Stimulated activated CD8-positive, alpha-beta memory T cell treated with anti-CD3 and anti-CD28 coated beads, Interleukin-7, amount 100 ng/mL, for 1 hour (primary cell): ENCODE data around the gene SENP6.
"Not testable (repeated sequence)": the region's sequence is repeated elsewhere in the genome, so short reads cannot be mapped to it uniquely, and the experiment has no call there.

Experiments
- DNase-seq, 2 donors: peaks; one replicate each; pipeline ENCODE4 v3.0.0-alpha.2; 2020; ENCODE audit warnings: low read depth in 2 of 2

SENP6 gene

DNA sequence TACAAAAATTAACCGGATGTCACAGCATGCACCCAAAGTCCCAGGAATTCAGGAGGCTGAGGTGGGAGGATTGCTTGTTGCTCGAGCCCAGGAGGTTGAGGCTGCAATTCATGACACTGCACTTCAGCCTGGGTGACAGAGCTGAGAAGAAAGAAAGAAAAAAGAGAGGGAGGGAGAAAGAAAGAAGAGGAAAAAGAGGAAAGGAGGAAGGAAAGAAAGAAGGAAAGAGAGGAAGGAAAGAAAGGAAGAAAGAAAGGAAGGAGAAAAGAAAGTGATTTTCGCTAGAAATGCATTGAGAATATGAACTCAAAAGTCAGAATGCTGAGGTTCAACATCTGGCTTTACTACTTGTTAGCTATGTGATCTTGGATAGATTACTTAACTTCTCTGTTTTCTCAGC, 6.6 kb downstream of the SENP6 start:
- no peak for DNase-seq

DNA sequence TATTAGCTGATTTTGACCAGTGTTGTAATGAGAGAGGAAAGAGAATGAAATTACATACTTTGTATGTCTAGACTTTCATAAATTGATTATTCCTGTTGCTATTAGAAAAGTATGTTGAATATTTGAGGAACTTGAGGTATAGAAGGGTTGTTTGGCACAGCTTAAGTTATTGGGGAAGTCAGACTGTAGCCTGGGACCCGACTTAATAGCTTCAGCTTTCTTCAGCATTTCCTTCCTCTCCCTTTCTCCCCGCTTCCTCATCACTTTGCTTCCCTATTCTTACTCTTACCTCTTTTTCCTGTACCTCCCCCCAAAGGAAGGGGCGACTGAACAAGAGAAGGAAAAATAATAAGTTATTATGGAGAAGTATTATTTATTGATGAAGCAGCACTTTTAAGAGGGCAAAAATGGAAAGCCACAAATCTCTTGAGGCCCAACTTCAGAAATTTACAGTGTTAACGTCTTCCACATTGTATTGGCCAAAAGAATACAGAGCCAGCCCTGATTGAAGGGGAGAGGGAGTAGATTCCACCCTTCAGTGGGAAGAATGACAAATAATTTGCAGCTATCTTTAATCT, 7.4 kb downstream of the SENP6 start:
- no peak for DNase-seq

DNA sequence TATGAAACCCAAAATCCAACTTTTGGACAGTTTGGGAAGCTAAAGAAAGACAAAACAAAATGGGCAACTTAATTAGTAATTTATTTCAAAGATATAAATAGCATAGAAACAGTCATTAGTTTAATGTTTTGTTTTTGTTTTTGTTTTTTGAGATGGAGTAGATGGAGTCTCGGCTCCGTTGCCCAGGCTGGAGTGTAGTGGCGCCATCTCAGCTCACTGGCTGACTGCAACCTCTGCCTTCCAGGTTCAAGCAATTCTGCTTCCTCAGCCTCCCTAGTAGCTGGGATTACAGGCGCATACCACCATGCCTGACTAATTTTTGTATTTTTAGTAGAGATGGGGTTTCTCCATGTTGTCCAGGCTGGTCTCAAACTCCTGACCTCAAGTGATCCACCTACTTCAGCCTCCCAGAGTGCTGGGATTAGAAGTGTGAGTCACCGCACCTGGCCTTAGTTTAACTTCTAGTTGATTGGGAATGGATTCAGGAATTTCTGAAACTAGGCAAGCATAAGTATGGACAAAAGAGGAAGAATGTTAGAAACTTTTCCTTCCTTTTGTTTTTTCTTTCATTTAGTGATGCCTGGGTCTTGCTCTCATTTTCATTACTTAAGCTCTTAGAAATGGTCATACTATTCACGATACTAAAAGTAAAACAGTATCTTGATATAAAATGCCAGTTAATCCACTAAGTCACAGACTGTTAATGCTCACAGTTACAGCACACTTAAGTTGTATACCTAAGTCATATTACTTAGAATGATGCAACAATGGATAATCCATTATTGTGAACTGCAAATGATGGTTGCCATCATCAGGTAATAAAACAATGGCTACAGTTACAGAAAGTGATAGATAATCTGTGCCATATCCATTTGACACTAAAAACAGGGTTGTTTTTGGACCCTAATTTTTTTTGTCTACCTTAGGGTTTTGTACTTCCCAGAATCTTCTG, 8.2 kb downstream of the SENP6 start:
- DNase-seq, result no peak

DNA sequence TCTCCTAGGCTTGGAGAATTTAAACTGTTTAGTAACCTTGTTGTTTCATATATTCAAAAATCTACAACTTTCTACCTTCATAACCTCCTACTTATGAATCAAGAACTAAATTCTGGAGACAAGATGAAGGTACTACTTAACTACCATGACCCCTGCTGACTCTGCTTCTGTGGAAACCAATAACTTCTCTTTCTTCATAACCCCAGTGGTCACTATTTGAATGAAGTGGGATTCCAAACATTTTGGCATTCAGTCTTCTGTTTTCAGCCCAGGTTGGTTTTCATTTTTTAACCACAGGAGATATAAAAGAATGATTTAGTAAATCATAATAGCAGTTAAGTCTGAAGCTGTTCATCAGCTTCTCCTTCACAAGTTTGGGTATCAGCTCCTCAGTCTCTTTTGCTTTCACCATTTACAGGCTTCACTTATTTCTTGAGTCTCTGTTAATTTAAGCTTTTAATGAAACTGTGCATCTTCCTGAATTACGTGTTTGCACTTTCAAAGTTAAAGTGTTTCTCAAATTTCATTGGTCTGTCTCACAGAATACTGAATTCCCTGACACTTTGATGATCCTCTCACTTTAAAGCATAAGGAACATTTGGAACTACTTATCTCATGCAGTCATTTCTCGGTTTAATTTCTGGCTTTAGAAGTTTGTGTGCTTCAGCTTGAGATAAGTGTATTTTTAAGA, 9.5 kb downstream of the SENP6 start:
- no peak for DNase-seq

DNA sequence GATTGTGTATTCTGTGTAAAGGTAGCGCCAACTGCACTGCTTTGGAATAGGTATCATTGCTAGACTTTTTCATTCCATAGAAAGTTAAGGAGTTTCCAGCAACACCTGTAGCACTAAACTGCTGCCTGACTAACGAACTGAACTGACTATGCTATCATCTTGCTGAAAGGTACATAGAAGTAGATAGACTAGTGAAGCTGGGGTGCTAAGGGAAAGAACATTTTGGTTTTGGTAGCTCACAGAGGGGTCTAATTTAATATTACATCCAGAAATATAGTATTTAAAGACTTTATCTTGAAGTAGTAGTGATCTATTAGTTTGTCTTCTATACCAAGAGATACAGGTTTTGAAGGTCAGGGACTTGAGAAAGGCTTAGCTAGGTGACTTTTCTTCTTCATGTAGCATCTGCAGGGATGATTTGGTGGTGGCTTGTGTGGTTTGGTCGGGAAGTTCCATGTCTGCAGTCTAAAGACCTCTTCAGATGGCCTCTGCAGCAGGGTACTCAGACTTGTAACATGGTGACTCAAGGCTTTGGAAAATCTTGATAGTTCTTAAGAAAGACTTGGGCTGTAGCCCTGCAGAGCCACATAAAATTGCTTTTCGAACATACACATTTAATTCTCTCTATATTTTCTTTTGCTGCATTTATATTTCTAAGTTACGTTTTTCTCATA, 10.2 kb downstream of the SENP6 start:
- DNase-seq, result peak in 1 of 2 donors; percentile 9

DNA sequence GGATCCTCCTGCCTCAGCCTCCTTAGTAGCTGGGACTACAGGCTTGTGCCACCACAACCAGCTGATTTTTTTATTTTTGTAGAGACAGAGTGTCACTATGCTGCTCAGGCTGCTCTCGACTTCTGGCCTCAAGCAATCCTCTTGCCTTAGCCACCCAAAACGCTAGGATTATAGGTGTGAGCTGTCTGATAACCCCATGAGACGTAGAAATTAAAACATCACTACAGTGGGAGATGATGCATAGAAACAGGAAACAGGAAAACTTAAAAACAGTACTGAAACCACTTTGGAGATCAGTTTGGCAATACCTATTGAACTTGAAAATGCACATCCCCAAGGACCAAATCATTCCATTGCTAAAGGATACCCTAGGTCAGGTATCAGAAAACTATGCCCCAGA, 10.8 kb downstream of the SENP6 start:
- no peak for DNase-seq

DNA sequence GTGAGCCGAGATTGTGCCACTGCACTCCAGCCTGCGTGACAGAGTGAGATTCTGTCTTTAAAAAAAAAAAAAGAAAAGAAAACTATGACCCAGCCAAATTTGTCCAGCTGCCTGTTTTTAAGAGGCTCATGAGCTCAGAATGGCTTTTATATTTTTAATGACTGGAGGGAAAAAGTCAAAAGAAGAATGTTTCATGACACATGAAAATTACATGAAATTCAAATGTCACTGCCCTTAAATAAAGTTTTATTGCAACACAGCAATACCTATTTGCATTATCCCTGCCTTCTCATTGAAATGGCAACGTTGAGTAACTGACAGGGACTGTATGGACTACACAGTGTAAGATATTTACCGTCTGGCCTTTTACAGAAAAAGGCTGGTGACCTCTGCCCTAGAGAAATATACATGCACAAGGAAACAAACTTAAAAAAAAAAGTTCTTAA, 11.4 kb downstream of the SENP6 start:
- no peak for DNase-seq

DNA sequence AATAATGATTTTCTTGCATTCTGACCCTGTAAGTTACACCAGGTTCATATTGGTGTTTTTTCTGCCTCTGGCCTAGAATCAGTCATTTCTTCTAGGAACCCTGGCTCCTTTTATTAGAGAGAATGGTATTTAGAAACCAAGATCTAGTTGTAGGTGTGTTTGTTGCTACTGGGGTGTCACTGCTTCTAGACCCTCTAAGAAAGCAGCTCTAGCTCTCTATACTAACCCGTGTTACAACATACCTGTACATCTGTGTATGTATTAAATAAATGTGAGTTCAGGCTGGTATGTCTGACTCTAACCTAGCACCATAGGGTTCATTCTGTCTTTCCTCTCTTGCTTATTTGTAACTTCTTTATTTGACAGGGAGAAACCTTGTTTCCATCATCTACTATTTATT, 16.8 kb downstream of the SENP6 start:
- DNase-seq, result no peak

DNA sequence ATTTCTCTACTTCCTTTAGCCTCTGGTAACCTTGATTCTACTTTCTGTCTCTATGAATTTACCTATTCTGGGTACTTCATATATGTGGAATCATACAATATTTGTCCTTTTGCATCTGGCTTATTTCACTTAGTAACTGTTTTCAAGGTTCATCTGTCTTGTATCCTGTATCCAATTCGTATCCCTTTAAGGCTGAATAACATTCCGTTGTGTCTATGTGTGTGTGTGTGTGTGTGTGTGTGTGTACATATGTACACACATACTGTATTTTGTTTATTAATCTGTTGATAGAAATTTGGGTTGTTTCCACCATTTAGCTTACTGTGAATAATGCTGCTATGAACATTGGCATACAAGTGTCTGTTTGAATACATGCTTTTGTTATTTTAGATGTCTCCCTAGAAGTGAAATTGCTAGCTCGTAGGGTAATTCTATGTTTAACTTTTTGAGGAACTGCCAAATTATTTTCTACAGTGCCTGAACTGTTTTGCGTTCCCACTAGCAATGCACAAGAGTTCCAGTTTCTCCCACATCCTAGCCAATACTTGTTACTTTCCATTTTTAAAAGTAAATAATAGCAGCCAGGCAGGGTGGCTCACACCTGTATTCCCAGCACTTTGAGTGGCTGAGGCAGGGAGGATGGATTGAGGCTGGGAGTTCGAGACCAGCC, 17.7 kb downstream of the SENP6 start:
- DNase-seq, result no peak

DNA sequence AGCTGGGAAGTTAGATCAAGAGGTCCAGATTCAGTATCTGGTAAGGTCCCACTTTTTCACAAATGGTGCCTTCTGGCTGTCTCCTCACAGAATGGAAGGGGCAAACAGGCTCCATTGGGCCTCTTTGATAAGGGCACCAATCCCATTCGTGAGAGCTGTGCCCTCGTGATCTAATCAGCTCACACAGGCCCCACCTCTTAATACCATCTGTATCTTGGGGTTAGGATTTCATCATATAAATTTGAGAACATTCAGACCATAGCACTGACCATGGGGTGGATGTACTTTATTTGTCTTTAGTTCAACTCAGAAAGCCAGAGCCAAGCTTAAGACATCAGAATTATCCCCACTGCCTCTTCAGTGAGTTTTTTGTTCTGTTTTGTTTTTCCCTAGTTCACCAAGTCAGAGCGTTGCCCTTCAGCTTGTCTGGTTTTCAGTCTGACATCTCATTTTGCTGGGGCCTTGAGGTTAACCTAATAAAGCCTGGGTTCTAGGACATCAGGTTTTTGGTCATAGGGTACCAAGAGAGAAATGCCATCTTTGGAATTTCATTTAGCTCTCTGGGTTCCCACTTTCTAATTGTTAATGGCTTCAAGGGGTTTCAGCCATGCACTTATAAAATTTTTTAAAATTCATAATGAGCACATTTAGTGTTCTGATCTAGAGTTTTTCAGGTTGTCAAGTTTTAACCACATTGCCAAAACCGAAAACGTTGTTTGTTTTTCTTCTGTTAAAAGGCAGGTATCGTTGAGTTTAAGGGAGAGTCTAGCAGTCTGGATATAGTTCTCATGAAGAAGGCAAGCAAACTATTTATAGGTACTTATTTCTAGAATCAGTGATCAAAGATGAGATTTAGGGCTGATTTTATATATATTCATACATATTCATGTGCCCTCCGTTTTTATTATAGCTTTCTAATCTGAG, 19.0 kb downstream of the SENP6 start:
- no peak for DNase-seq

DNA sequence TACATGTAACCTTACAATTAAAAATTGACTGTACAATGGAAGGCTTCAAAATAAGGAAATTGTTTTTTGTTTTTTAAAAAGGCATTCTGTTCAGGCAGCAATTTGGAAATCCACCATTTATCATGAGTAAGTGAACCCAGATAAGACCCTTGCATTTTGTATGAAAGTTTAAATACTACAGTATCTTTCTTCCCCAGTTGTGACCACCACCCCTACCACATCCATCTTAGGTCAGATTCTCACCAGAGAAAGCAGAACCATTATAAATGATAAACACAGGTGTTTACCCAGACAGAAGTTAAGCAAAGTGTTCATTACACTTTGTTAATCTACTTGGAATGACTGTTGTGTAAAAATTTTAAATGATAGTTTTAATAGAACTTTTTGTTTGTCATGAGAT, 20.2 kb downstream of the SENP6 start:
- DNase-seq, result no peak

DNA sequence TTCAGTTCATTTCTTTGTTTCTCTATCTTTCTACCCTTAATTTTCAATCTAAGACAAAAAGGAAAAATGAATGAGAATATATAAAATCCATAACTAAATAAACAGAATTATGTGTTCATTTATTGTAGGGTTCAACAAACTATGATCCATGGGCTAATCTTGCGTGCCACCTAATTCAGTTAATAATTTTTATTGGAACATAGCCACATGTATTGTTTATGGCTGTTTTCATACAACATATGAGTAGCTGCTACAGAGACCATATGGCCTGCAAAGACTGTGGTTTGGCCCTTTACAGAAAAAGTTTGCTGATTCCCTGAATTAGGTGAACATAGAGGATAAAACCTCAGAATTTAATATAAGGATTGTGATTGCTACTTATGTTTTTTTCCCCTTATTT, 21.8 kb downstream of the SENP6 start:
- DNase-seq, result no peak

DNA sequence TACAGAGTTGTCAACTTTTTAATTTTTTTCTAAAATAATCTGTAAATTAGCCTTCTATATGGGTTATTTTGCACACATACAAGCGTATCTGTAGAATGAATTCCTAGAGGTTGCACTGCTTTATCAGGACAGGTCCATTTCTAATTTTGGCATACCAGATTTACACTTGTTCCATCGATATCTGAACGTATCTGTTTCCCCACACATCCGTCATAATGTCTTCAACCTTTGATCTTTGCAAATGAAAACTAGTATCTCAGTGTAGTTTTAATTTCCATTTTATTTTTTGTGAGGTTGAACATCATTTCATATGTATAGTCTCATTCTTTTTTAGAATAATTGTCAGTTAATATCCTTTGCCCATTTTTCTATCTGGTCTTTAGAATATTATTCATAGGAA, 22.7 kb downstream of the SENP6 start:
- no peak for DNase-seq

DNA sequence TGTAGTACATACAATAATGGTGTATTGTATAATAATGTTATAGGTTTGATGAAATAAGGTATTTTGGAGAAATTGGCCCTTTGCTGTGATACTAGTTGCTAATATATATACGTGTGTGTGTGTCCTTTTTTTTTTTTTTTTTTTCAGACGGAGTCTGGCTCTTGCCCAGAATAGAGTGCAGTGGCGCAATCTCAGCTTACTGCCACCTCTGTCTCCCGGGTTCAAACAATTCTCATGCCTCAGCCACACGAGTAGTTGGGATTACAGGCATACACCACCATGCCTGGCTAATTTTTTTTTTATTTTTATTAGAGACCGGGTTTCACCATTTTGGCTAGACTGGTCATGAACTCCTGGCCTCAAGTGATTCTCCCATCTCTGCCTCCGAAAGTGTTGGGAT, 23.3 kb downstream of the SENP6 start:
- DNase-seq, result no peak

DNA sequence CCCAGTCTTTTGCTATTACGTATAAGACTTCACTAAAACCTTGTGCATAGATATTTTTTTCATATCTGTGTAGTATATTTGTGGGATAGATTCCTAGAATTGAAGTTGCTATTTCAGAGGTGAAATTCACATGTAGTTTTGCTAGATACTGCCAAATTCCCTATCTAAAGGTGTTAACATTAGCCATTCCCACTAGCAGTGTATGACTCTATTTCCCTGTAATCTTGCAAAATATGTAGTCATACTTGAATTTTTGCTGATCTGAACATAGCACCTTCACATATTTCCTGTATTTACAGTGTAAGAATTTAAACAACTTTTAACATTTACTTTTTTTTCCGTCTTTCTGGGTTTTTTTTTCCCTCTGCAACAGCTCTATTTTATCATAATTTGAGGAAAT, 24.9 kb downstream of the SENP6 start:
- no peak for DNase-seq

DNA sequence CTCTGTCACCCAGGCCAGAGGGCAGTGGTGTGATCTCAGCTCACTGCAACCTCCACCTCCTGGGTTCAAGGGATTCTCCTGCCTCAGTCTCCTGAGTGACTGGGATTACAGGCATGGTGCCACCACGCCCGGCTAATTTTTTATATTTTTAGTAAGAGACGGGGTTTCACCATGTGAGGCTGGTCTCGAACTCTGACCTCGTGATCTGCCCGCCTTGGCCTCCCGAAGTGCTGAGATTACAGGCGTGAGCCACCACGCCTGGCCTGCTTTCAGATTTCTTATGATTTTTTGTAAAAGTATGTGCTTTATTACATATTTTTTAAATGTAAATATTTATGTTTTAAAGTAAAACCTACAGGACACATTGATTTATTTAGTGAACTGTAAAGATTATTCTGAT, 26.0 kb downstream of the SENP6 start:
- not testable (repeated sequence) for DNase-seq

DNA sequence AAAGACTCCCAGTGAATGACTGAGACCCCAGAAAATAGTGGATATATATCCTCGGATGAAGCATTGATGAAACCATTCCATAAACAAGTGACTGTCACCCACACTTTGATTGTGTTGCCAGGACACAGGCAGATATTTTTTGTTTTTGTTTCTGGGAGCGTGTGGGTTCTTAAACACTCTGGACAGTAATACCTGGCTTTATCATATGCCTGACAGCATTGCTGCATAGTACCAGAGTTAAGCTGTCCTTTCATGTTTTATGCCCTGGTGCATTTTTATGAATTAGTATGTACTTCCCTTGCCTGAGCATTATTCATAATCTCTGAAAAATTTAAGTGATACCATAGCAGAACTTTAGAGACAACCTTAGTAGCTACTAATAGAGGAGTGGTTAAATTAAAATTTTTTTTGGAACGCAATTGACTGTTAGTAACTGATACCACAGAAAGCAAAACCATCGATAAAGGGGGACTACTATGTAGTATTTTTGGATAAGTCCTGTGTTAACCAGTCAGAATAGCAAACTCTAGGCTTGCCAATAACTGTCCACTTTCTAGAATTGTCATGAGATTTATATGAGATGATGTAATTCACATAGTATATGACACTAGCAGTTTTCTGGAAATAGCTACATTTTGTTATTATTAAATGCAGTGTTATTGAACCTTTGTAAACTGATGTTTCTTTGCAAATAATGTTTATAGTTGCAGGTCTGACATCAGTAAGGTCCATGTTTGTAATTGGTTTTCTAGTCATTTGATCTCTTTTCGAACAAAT, 30.4 kb downstream of the SENP6 start:
- no peak for DNase-seq

DNA sequence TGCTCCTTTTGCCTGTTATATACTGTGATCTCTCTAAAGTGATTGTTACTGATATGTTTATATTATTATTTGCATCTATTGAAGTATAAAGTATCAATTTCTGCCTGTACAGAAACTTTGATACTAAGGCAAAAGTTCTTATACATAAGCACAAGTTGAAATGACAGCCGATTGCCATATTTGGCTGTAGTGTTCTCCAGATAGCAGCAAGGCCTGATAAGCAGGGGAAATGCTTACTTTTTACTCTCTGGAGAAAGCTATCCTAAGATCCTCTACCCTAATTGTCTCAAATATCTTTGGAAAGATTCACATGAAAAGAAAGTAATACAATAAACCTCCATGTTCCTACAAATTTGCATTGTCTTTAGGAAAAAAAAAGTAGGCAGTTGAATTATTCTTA, 31.4 kb downstream of the SENP6 start:
- DNase-seq, result no peak

DNA sequence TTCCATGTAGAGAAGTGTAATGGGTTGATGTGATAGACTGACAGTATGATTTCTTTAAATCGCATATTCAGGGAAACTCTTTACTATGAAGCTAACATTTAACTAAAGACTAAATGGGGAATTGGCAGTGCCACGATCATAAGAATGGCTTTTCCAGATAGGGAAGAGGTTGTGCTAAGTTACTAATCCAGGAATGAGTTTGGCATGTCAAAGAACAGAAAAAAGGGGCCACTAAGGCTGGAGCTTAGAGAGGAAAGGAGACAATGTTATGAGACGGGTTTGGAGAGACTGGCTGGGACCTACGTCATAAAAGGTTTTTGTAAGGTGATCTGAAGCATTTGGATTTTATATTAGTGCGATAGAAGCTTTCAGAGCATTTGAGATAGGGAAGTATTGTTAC, 40.6 kb downstream of the SENP6 start:
- DNase-seq, result no peak

DNA sequence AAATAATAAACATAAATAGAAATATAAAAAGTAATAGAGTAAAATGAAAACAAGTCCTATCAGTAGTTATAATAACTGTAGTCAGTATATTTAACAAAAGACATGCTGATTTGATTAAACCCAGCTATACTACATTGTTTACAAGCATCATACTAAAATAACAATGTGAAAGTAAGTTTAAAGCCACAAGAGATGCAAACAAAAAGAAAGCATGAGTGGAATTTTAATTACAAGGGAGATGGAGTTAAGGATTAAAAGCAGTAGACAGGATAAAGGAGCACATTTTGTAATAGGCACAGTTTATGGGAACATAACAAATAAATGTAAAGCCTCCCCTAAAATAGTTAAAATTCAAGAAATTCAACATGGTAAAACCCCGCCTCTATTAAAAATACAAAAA, 41.5 kb downstream of the SENP6 start:
- no peak for DNase-seq
